ENCODE data around the gene DPYSL5. TPM values are rescaled to one million over a fixed set of nuclear protein-coding genes. Genes with fewer than 3 reads are reported as not detected.
A peak's percentile ranks its signal among the peaks of the same experiment; 100 is the strongest.

DPYSL5 gene
- total RNA-seq, 1 donor, result not detected

- no peak for DNase-seq (ENCODE audit: low read depth)
- no peak overlapping the region for H3K4me3 ChIP-seq (ENCODE audit: low read depth, low read length)
- TF ChIP-seq CTCF (IDR thresholded peaks at IDR 0.05; ENCODE audit: insufficient read depth, low read length), result no peak
Observed at GRCh38 chr2:26843041-26843440, 4.9 kb upstream of the DPYSL5 start.

- TF ChIP-seq CTCF (IDR thresholded peaks at IDR 0.05; ENCODE audit: insufficient read depth, low read length), result no peak
- no peak for DNase-seq (ENCODE audit: low read depth)
Observed at GRCh38 chr2:26845021-26845420, 2.9 kb upstream of the DPYSL5 start.

GRCh38 chr2:26846334-26847306, 1.3 kb upstream of the DPYSL5 start:
- H3K4me3 ChIP-seq (ENCODE audit: low read depth, low read length), result no peak overlapping the region
- peak; percentile 78 for TF ChIP-seq CTCF (IDR thresholded peaks at IDR 0.05; ENCODE audit: insufficient read depth, low read length)
- DNase-seq (ENCODE audit: low read depth), result peak; percentile 79

More at GRCh38 chr2:26845021-26845420, 2.9 kb upstream of the DPYSL5 start:
- H3K4me3 ChIP-seq (ENCODE audit: low read depth, low read length), result no peak overlapping the region

GRCh38 chr2:26847307-26847654, 651 bp upstream of the DPYSL5 start:
- TF ChIP-seq CTCF (IDR thresholded peaks at IDR 0.05; ENCODE audit: insufficient read depth, low read length), result no peak
- DNase-seq (ENCODE audit: low read depth), result no peak
- H3K4me3 ChIP-seq (ENCODE audit: low read depth, low read length), result no peak overlapping the region

- H3K4me3 ChIP-seq (ENCODE audit: low read depth, low read length), result no peak overlapping the region
- TF ChIP-seq CTCF (IDR thresholded peaks at IDR 0.05; ENCODE audit: insufficient read depth, low read length), result no peak
- DNase-seq (ENCODE audit: low read depth), result no peak
Observed at GRCh38 chr2:26848336-26849055, 564 bp downstream of the DPYSL5 start.

- DNase-seq (ENCODE audit: low read depth), result no peak
- no peak overlapping the region for H3K4me3 ChIP-seq (ENCODE audit: low read depth, low read length)
- TF ChIP-seq CTCF (IDR thresholded peaks at IDR 0.05; ENCODE audit: insufficient read depth, low read length), result no peak
Observed at GRCh38 chr2:26849056-26849999, 1.4 kb downstream of the DPYSL5 start.

Measured in fibroblast of the aortic adventitia (primary cell).